ENCODE data around the gene REXO5.

The REXO5 gene

DNA sequence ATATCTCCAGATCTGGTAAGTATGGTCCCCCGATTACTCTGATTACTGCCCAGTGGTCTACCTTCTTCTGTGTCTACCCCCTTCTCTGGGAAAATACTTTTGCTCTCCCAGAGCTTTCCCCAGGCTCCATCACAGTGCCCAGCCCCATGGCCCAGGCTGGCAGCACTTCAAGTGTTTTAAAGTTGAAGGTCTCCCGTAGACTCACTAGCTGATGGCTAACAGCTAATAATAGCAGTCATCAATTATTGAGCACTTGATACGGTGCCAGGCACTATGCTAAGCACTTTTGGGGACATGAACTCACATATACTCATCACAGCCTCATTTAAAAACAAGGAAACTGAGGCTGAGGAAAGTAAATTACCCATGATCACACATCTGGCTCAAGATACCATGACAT is 60.5 kb downstream of the REXO5 start:
- Histone ChIP-seq H3K4me3 (ENCODE audit: low read depth, low read length) (no peak overlapping the region), H3K36me3 (replicated peaks) (peaks cover 7% of the 10 kb centered on the region), H3K27me3 (replicated peaks) (no peaks in the 10 kb centered on the region), H3K27ac (peak overlapping the region; percentile 97)
- TF ChIP-seq, protein P1, sequence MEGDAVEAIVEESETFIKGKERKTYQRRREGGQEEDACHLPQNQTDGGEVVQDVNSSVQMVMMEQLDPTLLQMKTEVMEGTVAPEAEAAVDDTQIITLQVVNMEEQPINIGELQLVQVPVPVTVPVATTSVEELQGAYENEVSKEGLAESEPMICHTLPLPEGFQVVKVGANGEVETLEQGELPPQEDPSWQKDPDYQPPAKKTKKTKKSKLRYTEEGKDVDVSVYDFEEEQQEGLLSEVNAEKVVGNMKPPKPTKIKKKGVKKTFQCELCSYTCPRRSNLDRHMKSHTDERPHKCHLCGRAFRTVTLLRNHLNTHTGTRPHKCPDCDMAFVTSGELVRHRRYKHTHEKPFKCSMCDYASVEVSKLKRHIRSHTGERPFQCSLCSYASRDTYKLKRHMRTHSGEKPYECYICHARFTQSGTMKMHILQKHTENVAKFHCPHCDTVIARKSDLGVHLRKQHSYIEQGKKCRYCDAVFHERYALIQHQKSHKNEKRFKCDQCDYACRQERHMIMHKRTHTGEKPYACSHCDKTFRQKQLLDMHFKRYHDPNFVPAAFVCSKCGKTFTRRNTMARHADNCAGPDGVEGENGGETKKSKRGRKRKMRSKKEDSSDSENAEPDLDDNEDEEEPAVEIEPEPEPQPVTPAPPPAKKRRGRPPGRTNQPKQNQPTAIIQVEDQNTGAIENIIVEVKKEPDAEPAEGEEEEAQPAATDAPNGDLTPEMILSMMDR (IDR thresholded peaks at IDR 0.05; ENCODE audit: low read depth, low read length, missing control alignments): no peak
- no peak for DNase-seq
- in situ Hi-C loops (cut with HindIII; ENCODE audit: low pct_ligation_motif_present, low sequenced_read_pairs): no loop called here

GRCh38 chr16:20867585-20867984 is 61.3 kb downstream of the REXO5 start:
- in situ Hi-C loops (cut with HindIII; ENCODE audit: low pct_ligation_motif_present, low sequenced_read_pairs): no loop called here
- TF ChIP-seq, protein P1 (IDR thresholded peaks at IDR 0.05; ENCODE audit: low read depth, low read length, missing control alignments): no peak
- no peak overlapping the region for H3K27ac ChIP-seq
- peak; percentile 29 for DNase-seq
- no peaks in the 10 kb centered on the region for H3K27me3 ChIP-seq (replicated peaks)
- H3K36me3 ChIP-seq (replicated peaks): no peaks in the 10 kb centered on the region
- H3K4me3 ChIP-seq (ENCODE audit: low read depth, low read length): no peak overlapping the region

GRCh38 chr16:20868890-20869289 is 62.6 kb downstream of the REXO5 start:
- Histone ChIP-seq H3K4me3 (ENCODE audit: low read depth, low read length) (no peak overlapping the region), H3K36me3 (replicated peaks) (no peaks in the 10 kb centered on the region), H3K27ac (no peak overlapping the region), H3K27me3 (replicated peaks) (no peaks in the 10 kb centered on the region)
- TF ChIP-seq, protein P1 (IDR thresholded peaks at IDR 0.05; ENCODE audit: low read depth, low read length, missing control alignments): no peak
- in situ Hi-C loops (cut with HindIII; ENCODE audit: low pct_ligation_motif_present, low sequenced_read_pairs): no loop called here
- no peak for DNase-seq

- Histone ChIP-seq H3K4me3 (ENCODE audit: low read depth, low read length) (no peak overlapping the region), H3K36me3 (replicated peaks) (no peaks in the 10 kb centered on the region), H3K27me3 (replicated peaks) (no peaks in the 10 kb centered on the region), H3K27ac (no peak overlapping the region)
- no peak for DNase-seq
- TF ChIP-seq, protein P1 (IDR thresholded peaks at IDR 0.05; ENCODE audit: low read depth, low read length, missing control alignments): no peak
- in situ Hi-C loops (cut with HindIII; ENCODE audit: low pct_ligation_motif_present, low sequenced_read_pairs): no loop called here
Observed at GRCh38 chr16:20870122-20870820, 63.9 kb downstream of the REXO5 start.

GRCh38 chr16:20871258-20871657 is 64.9 kb downstream of the REXO5 start:
- in situ Hi-C loops (cut with HindIII; ENCODE audit: low pct_ligation_motif_present, low sequenced_read_pairs): no loop called here
- DNase-seq: no peak
- TF ChIP-seq, protein P1 (IDR thresholded peaks at IDR 0.05; ENCODE audit: low read depth, low read length, missing control alignments): no peak
- H3K4me3 ChIP-seq (ENCODE audit: low read depth, low read length): no peak overlapping the region
- H3K36me3 ChIP-seq (replicated peaks): no peaks in the 10 kb centered on the region
- H3K27me3 ChIP-seq (replicated peaks): no peaks in the 10 kb centered on the region
- no peak overlapping the region for H3K27ac ChIP-seq
